Neural cell (in vitro differentiated cells): Measurements from ENCODE around the gene TMEM123. TPM values are rescaled to one million over a fixed set of nuclear protein-coding genes. Genes with fewer than 3 reads are reported as not detected.

Source experiments
- H2AFZ ChIP-seq: fragments of 200-600, 300-800 bp; sonication (generic), shearing (Covaris generic); 2 replicates; pipeline ENCODE4 v1.6.0; 2014; ENCODE audit warnings: low read depth, mild to moderate bottlenecking, antibody characterized with exemption, low read length, moderate library complexity
- H3F3A ChIP-seq: fragments of 200-600 bp; shearing (Covaris generic); 2 replicates; pipeline ENCODE4 v1.6.1; 2016; ENCODE audit warnings: mild to moderate bottlenecking, moderate library complexity, mixed read lengths, antibody characterized with exemption, low read length; ENCODE audit not compliant: insufficient read depth, poor library complexity, severe bottlenecking
- H3K27ac ChIP-seq: fragments of 200-600, 300-800 bp; sonication (generic), shearing (Covaris generic); 2 replicates; pipeline ENCODE4 v1.5.1; 2014; ENCODE audit warnings: mild to moderate bottlenecking, low read length, moderate library complexity
- H3K27me3 ChIP-seq: fragments of 300-800, 200-600 bp; sonication (generic), shearing (Covaris generic); 2 replicates; pipeline ENCODE4 v1.6.0; 2014; ENCODE audit warnings: mild to moderate bottlenecking, low read depth, low read length, moderate library complexity; ENCODE audit not compliant: insufficient read depth
- H3K36me3 ChIP-seq: fragments of 300-800, 200-600 bp; sonication (generic), shearing (Covaris generic); 2 replicates; pipeline ENCODE4 v1.5.1; 2014; ENCODE audit warnings: mild to moderate bottlenecking, antibody characterized with exemption, low read length, moderate library complexity; ENCODE audit not compliant: insufficient read depth
- H3K4me2 ChIP-seq: fragments of 300-800, 200-600 bp; sonication (generic), shearing (Covaris generic); 2 replicates; pipeline ENCODE4 v1.6.0; 2014; ENCODE audit warnings: mild to moderate bottlenecking, low read length
- H3K4me3 ChIP-seq: fragments of 300-800, 200-600 bp; sonication (generic), shearing (Covaris generic); 2 replicates; pipeline ENCODE4 v1.5.1; 2014; ENCODE audit warnings: mild to moderate bottlenecking, low read length, moderate library complexity
- H3K79me2 ChIP-seq: fragments of 200-600 bp; shearing (Covaris generic); replicated peaks from 2 replicates; pipeline ENCODE4 v1.6.0; 2014; ENCODE audit warnings: mild to moderate bottlenecking, low read length, moderate library complexity; ENCODE audit not compliant: insufficient read depth
- H3K9ac ChIP-seq: fragments of 300-800, 200-600 bp; sonication (generic), shearing (Covaris generic); 2 replicates; pipeline ENCODE4 v1.6.1; 2016; ENCODE audit warnings: mild to moderate bottlenecking, low read length, mixed read lengths
- H3K9me2 ChIP-seq: fragments of 200-600 bp; shearing (Covaris generic); 2 replicates; pipeline ENCODE4 v1.6.1; 2016; ENCODE audit warnings: mild to moderate bottlenecking, low read length, mixed read lengths; ENCODE audit not compliant: insufficient read depth
- H3K9me3 ChIP-seq: fragments of 200-600, 300-800 bp; sonication (generic), shearing (Covaris generic); 2 replicates; pipeline ENCODE4 v1.6.1; 2016; ENCODE audit warnings: mild to moderate bottlenecking, mixed run types, low read length, moderate library complexity, mixed read lengths
- H4K20me1 ChIP-seq: fragments of 200-600 bp; shearing (Covaris generic); 2 replicates; pipeline ENCODE4 v1.6.1; 2016; ENCODE audit warnings: mild to moderate bottlenecking, mixed run types; ENCODE audit not compliant: insufficient read depth
- CTCF ChIP-seq: fragments of 450-650 bp; IDR thresholded peaks from 2 replicates; pipeline ENCODE4 v1.5.1; 2014; ENCODE audit warnings: antibody characterized with exemption, mild to moderate bottlenecking, moderate library complexity; ENCODE audit not compliant: poor library complexity, severe bottlenecking
- EP300 ChIP-seq: fragments of 450-650 bp; conservative IDR thresholded peaks from 2 replicates; pipeline ENCODE4 v1.6.1; 2014; ENCODE audit warnings: antibody characterized with exemption, mild to moderate bottlenecking, moderate library complexity; ENCODE audit not compliant: poor library complexity, severe bottlenecking
- EZH2 ChIP-seq: fragments of 200-600, 300-800 bp; shearing (Covaris generic), sonication (generic); IDR thresholded peaks from 2 replicates; pipeline ENCODE4 v1.6.1; 2014; ENCODE audit warnings: antibody characterized with exemption, low read length, borderline replicate concordance, mild to moderate bottlenecking; ENCODE audit not compliant: insufficient read depth, poor library complexity, severe bottlenecking
- MXI1 ChIP-seq: fragments of 450-650 bp; conservative IDR thresholded peaks from 2 replicates; pipeline ENCODE4 v1.6.1; 2014; ENCODE audit warnings: antibody characterized with exemption, mild to moderate bottlenecking; ENCODE audit not compliant: poor library complexity, severe bottlenecking
- POLR2AphosphoS5 ChIP-seq: IDR thresholded peaks from 2 replicates; pipeline ENCODE4 v1.6.1; 2012
- RAD21 ChIP-seq: fragments of 450-650 bp; conservative IDR thresholded peaks from 2 replicates; pipeline ENCODE4 v1.6.1; 2014; ENCODE audit warnings: antibody characterized with exemption, mild to moderate bottlenecking, moderate library complexity
- REST ChIP-seq: IDR thresholded peaks from 2 replicates; pipeline ENCODE4 v1.6.1; 2012; ENCODE audit warnings: borderline replicate concordance
- SMC3 ChIP-seq: fragments of 450-650 bp; conservative IDR thresholded peaks from 2 replicates; pipeline ENCODE4 v1.6.1; 2014; ENCODE audit warnings: antibody characterized with exemption, mild to moderate bottlenecking, moderate library complexity; ENCODE audit not compliant: poor library complexity
- TAF1 ChIP-seq: IDR thresholded peaks from 2 replicates; pipeline ENCODE4 v1.6.1; 2012; ENCODE audit warnings: low read depth
- polyA plus RNA-seq: library from polyadenylated mRNA; depleted of rRNA; stranded (reverse); fragments of >200 nt; gene quantifications from 2 replicates; pipeline ENCODE4 v1.2.3, GENCODE V29; 2014

The TMEM123 gene
- polyA plus RNA-seq, 1 donor from 2014 or later: 7.7 TPM

- TF ChIP-seq SMC3: no peak
- TF ChIP-seq TAF1: no peak
- TF ChIP-seq CTCF: no peak
- TF ChIP-seq EZH2: no peak
- TF ChIP-seq EP300: no peak
- TF ChIP-seq MXI1: no peak
- no peak for TF ChIP-seq RAD21
- TF ChIP-seq REST: no peak
- no peak for TF ChIP-seq POLR2AphosphoS5
- no peak overlapping the region for H3K27ac ChIP-seq
- no peak overlapping the region for H2AFZ ChIP-seq
- H3K79me2 ChIP-seq: no peaks in the 10 kb centered on the region
- H3K36me3 ChIP-seq: no peaks in the 10 kb centered on the region
- H3K9me3 ChIP-seq: no peaks in the 10 kb centered on the region
- H3K9ac ChIP-seq: no peak overlapping the region
- no peak overlapping the region for H3K4me3 ChIP-seq
- no peak overlapping the region for H3K4me2 ChIP-seq
- H3K27me3 ChIP-seq: no peaks in the 10 kb centered on the region
- H3F3A ChIP-seq: no peaks in the 10 kb centered on the region
- H4K20me1 ChIP-seq: no peaks in the 10 kb centered on the region
- no peaks in the 10 kb centered on the region for H3K9me2 ChIP-seq
These were observed 17.7 kb upstream of the TMEM123 start for GRCh38 chr11:102470251-102470650.

- Histone ChIP-seq H3K79me2 (no peaks in the 10 kb centered on the region), H3K9ac (no peak overlapping the region), H3K4me3 (no peak overlapping the region), H3F3A (no peaks in the 10 kb centered on the region), H3K4me2 (no peak overlapping the region), H4K20me1 (no peaks in the 10 kb centered on the region), H3K36me3 (no peaks in the 10 kb centered on the region), H2AFZ (no peak overlapping the region), H3K9me2 (no peaks in the 10 kb centered on the region), H3K27ac (no peak overlapping the region), H3K9me3 (no peaks in the 10 kb centered on the region), H3K27me3 (no peaks in the 10 kb centered on the region)
- TF ChIP-seq EZH2 (no peak), SMC3 (no peak), RAD21 (no peak), POLR2AphosphoS5 (no peak), EP300 (no peak), TAF1 (no peak), CTCF (no peak), MXI1 (no peak), REST (no peak)
These were observed 16.7 kb upstream of the TMEM123 start for GRCh38 chr11:102469196-102469821.
